Cardiac muscle cell (in vitro differentiated cells and primary cell): Measurements from ENCODE around the gene SPECC1. TPM values are rescaled to one million over a fixed set of nuclear protein-coding genes. Genes with fewer than 3 reads are reported as not detected.

Source experiments
- DNase-seq, 2 donors: peaks; one replicate each; pipeline versions ENCODE4 v3.0.0 to v3.0.0-alpha.2; 2010 to 2017; ENCODE audit warnings: low read depth in 1 of 2, low spot score in 1 of 2
- H3K27ac ChIP-seq: fragments of 200-600 bp; sonication (generic); 2 replicates; pipeline ENCODE4 v1.5.1; 2016
- H3K27me3 ChIP-seq: fragments of 200-600 bp; sonication (generic); 2 replicates; pipeline ENCODE4 v1.6.0; 2016; ENCODE audit warnings: control low read depth
- H3K36me3 ChIP-seq: fragments of 200-600 bp; sonication (generic); 2 replicates; pipeline ENCODE4 v1.5.1; 2016; ENCODE audit warnings: control low read depth
- H3K4me1 ChIP-seq: fragments of 200-600 bp; sonication (generic); 2 replicates; pipeline ENCODE4 v1.8.1; 2017; ENCODE audit warnings: low read depth, mild to moderate bottlenecking, mixed run types
- H3K4me3 ChIP-seq: fragments of 200-600 bp; sonication (generic); 2 replicates; pipeline ENCODE4 v1.5.1; 2016; ENCODE audit warnings: mild to moderate bottlenecking
- H3K9me3 ChIP-seq: fragments of 200-600 bp; sonication (generic); 2 replicates; pipeline ENCODE4 v1.5.1; 2017; ENCODE audit warnings: low read depth, mild to moderate bottlenecking, control low read depth
- CTCF ChIP-seq: IDR thresholded peaks from 2 replicates; pipeline ENCODE4 v1.5.1; 2012; ENCODE audit warnings: low read depth, mild to moderate bottlenecking, low read length
- polyA plus RNA-seq: library from polyadenylated mRNA; unstranded; fragments of >200 nt; fragmentation: Nextera tagmentation; extraction: Ambion mirVana; gene quantifications from 2 replicates; pipeline ENCODE4 v1.2.1, GENCODE V29; 2016
- total RNA-seq: library from RNA; depleted of rRNA; stranded (reverse); fragments of >200 nt; gene quantifications from 2 replicates; pipeline ENCODE4 v1.2.3, GENCODE V29; 2016

Gene SPECC1
- total and polyA plus RNA-seq, 2 experiments from 2014 or later = 13.6 to 48.7 TPM

GRCh38 chr17:20127360-20128035 is 118.3 kb downstream of the SPECC1 start:
- Histone ChIP-seq H3K4me1 (peaks cover 11% of the 10 kb centered on the region), H3K4me3 (no peak overlapping the region), H3K9me3 (no peaks in the 10 kb centered on the region), H3K36me3 (no peaks in the 10 kb centered on the region), H3K27me3 (no peaks in the 10 kb centered on the region), H3K27ac (peak overlapping the region; percentile 38)
- DNase-seq = no peak
- TF ChIP-seq CTCF = no peak

- H3K27ac ChIP-seq = peak overlapping the region; percentile 38
- H3K4me3 ChIP-seq = no peak overlapping the region
- H3K4me1 ChIP-seq = peaks cover 11% of the 10 kb centered on the region
- no peaks in the 10 kb centered on the region for H3K27me3 ChIP-seq
- DNase-seq = peak; percentile 12 to 48
- no peak for TF ChIP-seq CTCF
- no peaks in the 10 kb centered on the region for H3K36me3 ChIP-seq
- H3K9me3 ChIP-seq = no peaks in the 10 kb centered on the region
Observed at GRCh38 chr17:20128036-20128667, 119.0 kb downstream of the SPECC1 start.

GRCh38 chr17:20133517-20133916 is 124.4 kb downstream of the SPECC1 start:
- Histone ChIP-seq H3K9me3 (no peaks in the 10 kb centered on the region), H3K27me3 (peaks cover 4% of the 10 kb centered on the region), H3K27ac (no peak overlapping the region), H3K4me3 (no peak overlapping the region), H3K36me3 (no peaks in the 10 kb centered on the region), H3K4me1 (no peaks in the 10 kb centered on the region)
- no peak for DNase-seq
- no peak for TF ChIP-seq CTCF

GRCh38 chr17:20141198-20141972 is 132.2 kb downstream of the SPECC1 start:
- H3K4me1 ChIP-seq = no peaks in the 10 kb centered on the region
- H3K4me3 ChIP-seq = no peak overlapping the region
- no peak for TF ChIP-seq CTCF
- H3K27ac ChIP-seq = no peak overlapping the region
- peak in 1 of 2 donors; percentile 32 for DNase-seq
- H3K9me3 ChIP-seq = no peaks in the 10 kb centered on the region
- no peaks in the 10 kb centered on the region for H3K27me3 ChIP-seq
- no peaks in the 10 kb centered on the region for H3K36me3 ChIP-seq

GRCh38 chr17:20142268-20142667 is 133.1 kb downstream of the SPECC1 start:
- H3K4me1 ChIP-seq = no peaks in the 10 kb centered on the region
- H3K27ac ChIP-seq = no peak overlapping the region
- no peaks in the 10 kb centered on the region for H3K9me3 ChIP-seq
- TF ChIP-seq CTCF = no peak
- no peak overlapping the region for H3K4me3 ChIP-seq
- H3K27me3 ChIP-seq = no peaks in the 10 kb centered on the region
- no peak for DNase-seq
- no peaks in the 10 kb centered on the region for H3K36me3 ChIP-seq
